ENCODE data around the gene ANKS1B. TPM values are rescaled to one million over a fixed set of nuclear protein-coding genes. Genes with fewer than 3 reads are reported as not detected.

The ANKS1B gene
- polyA plus RNA-seq, 3 donors: not detected

DNA sequence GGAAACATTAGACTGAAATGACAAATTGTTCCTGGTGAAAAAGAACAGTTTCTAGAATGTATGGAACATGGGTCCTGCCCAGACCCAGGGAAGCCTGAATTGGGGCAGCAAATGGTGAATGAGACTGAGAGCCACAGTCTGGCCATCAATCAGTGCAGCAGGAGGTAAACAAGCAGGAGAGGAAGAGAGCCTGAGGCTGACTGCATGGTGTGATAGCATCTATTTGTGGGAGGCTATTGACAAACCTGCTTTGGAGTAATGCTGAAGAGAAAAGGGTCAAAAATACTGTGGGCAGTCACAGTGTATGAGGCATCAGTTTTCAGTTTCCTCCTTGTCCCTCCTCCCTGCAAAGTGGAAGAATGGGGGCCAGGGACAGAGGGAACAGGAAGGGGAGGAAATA, 136.8 kb downstream of the ANKS1B start:
- TF ChIP-seq, protein P1, sequence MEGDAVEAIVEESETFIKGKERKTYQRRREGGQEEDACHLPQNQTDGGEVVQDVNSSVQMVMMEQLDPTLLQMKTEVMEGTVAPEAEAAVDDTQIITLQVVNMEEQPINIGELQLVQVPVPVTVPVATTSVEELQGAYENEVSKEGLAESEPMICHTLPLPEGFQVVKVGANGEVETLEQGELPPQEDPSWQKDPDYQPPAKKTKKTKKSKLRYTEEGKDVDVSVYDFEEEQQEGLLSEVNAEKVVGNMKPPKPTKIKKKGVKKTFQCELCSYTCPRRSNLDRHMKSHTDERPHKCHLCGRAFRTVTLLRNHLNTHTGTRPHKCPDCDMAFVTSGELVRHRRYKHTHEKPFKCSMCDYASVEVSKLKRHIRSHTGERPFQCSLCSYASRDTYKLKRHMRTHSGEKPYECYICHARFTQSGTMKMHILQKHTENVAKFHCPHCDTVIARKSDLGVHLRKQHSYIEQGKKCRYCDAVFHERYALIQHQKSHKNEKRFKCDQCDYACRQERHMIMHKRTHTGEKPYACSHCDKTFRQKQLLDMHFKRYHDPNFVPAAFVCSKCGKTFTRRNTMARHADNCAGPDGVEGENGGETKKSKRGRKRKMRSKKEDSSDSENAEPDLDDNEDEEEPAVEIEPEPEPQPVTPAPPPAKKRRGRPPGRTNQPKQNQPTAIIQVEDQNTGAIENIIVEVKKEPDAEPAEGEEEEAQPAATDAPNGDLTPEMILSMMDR (IDR thresholded peaks at IDR 0.05): no peak
- Histone ChIP-seq H3K9ac (ENCODE audit: insufficient read depth, low read length, poor library complexity, severe bottlenecking) (no peak overlapping the region), H3K4me2 (replicated peaks; ENCODE audit: extremely low read depth, low read length, poor library complexity, severe bottlenecking) (no peak overlapping the region), H3K27me3 (ENCODE audit: control insufficient read depth in 2 of 2, insufficient read depth in 2 of 2, low read length in 2 of 2) (no peaks in the 10 kb centered on the region), H3K36me3 (replicated peaks in 1 of 2; ENCODE audit: control insufficient read depth in 1 of 2, insufficient read depth in 2 of 2, low read length in 2 of 2) (no peaks in the 10 kb centered on the region), H3K27ac (ENCODE audit: low read depth in 1 of 2, low read length in 2 of 2) (no peak overlapping the region), H3K4me3 (replicated peaks in 1 of 3; ENCODE audit: low read depth in 2 of 3, low read length in 3 of 3) (no peak overlapping the region), H2AFZ (ENCODE audit: insufficient read depth, low read depth, low read length, poor library complexity, severe bottlenecking) (no peak overlapping the region), H3K79me2 (ENCODE audit: insufficient read depth, low read length) (no peaks in the 10 kb centered on the region), H3K4me1 (ENCODE audit: control insufficient read depth in 1 of 2, insufficient read depth in 2 of 2, low read length in 2 of 2) (no peaks in the 10 kb centered on the region), H4K20me1 (ENCODE audit: insufficient read depth, low read length) (no peaks in the 10 kb centered on the region), H3K9me3 (replicated peaks in 1 of 2; ENCODE audit: control insufficient read depth in 1 of 2, insufficient read depth in 1 of 2, low read length in 2 of 2) (peaks cover 0 to 6% of the 10 kb centered on the region in 2 donors)
- Mint-ChIP-seq H3K27me3 (ENCODE audit: low read depth in 3 of 3) (peaks cover 0 to 2% (median 0%) of the 10 kb centered on the region in 3 donors), H3K27ac (no peak overlapping the region), H3K4me1 (no peaks in the 10 kb centered on the region), H3K4me3 (no peak overlapping the region), H3K9me3 (peaks cover 0 to 5% (median 2%) of the 10 kb centered on the region in 7 donors), H3K36me3 (no peaks in the 10 kb centered on the region)
- intact Hi-C loops (cut with micrococcal nuclease): no loop called here
- no peak for DNase-seq

DNA sequence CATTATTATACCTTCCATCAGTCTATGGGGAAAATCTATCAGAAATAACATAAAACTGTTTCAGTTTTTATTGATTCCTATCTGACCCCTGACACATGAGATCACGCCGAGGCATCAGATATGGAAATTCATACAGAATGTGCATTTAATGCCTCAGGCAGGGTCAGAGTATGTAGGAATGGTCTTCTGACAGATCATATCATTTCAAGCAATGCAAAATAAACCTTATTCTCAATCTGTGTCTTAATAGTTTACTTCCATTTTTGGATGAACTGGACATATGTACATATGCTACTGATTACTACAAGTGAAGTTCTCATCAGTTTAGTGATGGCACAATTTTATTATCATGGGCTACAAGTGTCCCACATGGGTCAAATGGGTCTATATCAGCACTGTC, 150.0 kb downstream of the ANKS1B start:
- Histone ChIP-seq H2AFZ (ENCODE audit: insufficient read depth, low read depth, low read length, poor library complexity, severe bottlenecking) (no peak overlapping the region), H3K9ac (ENCODE audit: insufficient read depth, low read length, poor library complexity, severe bottlenecking) (no peak overlapping the region), H3K4me2 (replicated peaks; ENCODE audit: extremely low read depth, low read length, poor library complexity, severe bottlenecking) (no peak overlapping the region), H3K4me3 (replicated peaks in 1 of 3; ENCODE audit: low read depth in 2 of 3, low read length in 3 of 3) (no peak overlapping the region), H3K79me2 (ENCODE audit: insufficient read depth, low read length) (no peaks in the 10 kb centered on the region), H3K27me3 (ENCODE audit: control insufficient read depth in 2 of 2, insufficient read depth in 2 of 2, low read length in 2 of 2) (no peaks in the 10 kb centered on the region), H4K20me1 (ENCODE audit: insufficient read depth, low read length) (no peaks in the 10 kb centered on the region), H3K4me1 (ENCODE audit: control insufficient read depth in 1 of 2, insufficient read depth in 2 of 2, low read length in 2 of 2) (no peaks in the 10 kb centered on the region), H3K36me3 (replicated peaks in 1 of 2; ENCODE audit: control insufficient read depth in 1 of 2, insufficient read depth in 2 of 2, low read length in 2 of 2) (no peaks in the 10 kb centered on the region), H3K27ac (ENCODE audit: low read depth in 1 of 2, low read length in 2 of 2) (no peak overlapping the region), H3K9me3 (replicated peaks in 1 of 2; ENCODE audit: control insufficient read depth in 1 of 2, insufficient read depth in 1 of 2, low read length in 2 of 2) (no peaks in the 10 kb centered on the region)
- H3K36me3 Mint-ChIP-seq: no peaks in the 10 kb centered on the region
- no CpG with 5 or more reads among the region's 2 CpGs for WGBS (ENCODE audit: insufficient coverage)
- H3K27ac Mint-ChIP-seq: no peak overlapping the region
- no peaks in the 10 kb centered on the region for H3K9me3 Mint-ChIP-seq
- TF ChIP-seq, protein P1 (IDR thresholded peaks at IDR 0.05): no peak
- DNase-seq: no peak
- H3K4me3 Mint-ChIP-seq: no peak overlapping the region
- no peaks in the 10 kb centered on the region for H3K4me1 Mint-ChIP-seq
- intact Hi-C loops (cut with micrococcal nuclease): no loop called here
- H3K27me3 Mint-ChIP-seq (ENCODE audit: low read depth in 3 of 3): no peaks in the 10 kb centered on the region

Data from CD14-positive monocyte (primary cell).